DMS 273 (cell line): Measurements from ENCODE around the gene TRABD2B.

Experiments used
- DNase-seq: peaks from one replicate; lab custom pipeline; 2025; ENCODE audit not compliant: unreplicated experiment; lab: John Stamatoyannopoulos, UW

TRABD2B gene

GRCh38 chr1:47837056-47837830 is 159.9 kb downstream of the TRABD2B start:
- DNase-seq = no peak

GRCh38 chr1:47835409-47835808 is 161.8 kb downstream of the TRABD2B start:
- no peak for DNase-seq

- no peak for DNase-seq
Measured at GRCh38 chr1:47834326-47834725, 162.9 kb downstream of the TRABD2B start.

- no peak for DNase-seq
Measured at GRCh38 chr1:47830641-47831333, 166.4 kb downstream of the TRABD2B start.

- DNase-seq = no peak
Measured at GRCh38 chr1:47830021-47830420, 167.2 kb downstream of the TRABD2B start.

- no peak for DNase-seq
Measured at GRCh38 chr1:47828978-47829377, 168.2 kb downstream of the TRABD2B start.

DNA sequence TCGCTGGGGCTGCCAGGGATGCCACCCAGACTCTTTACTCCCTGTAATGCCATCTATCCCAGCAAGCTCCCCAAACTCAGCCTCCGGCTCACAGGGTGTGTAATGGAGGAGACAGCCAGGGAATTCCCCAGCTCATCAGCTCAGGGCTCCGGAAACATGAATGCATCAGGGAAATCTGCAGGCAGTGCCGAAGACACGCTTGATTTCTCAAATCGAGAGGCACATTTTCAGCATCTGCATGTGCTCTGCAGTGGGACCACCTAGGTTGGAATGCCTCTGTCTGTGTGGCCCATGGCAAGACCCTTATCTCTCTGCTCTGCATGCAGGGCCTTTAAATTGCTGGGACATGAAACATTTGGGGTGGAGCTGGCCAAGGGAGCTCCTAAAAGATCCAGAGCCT is 170.1 kb downstream of the TRABD2B start:
- DNase-seq = no peak

- DNase-seq = no peak
Measured at GRCh38 chr1:47824716-47825115, 172.5 kb downstream of the TRABD2B start.

GRCh38 chr1:47824297-47824696 is 172.9 kb downstream of the TRABD2B start:
- no peak for DNase-seq

- DNase-seq = peak; percentile 45
Measured at GRCh38 chr1:47823040-47823808, 174.0 kb downstream of the TRABD2B start.

DNA sequence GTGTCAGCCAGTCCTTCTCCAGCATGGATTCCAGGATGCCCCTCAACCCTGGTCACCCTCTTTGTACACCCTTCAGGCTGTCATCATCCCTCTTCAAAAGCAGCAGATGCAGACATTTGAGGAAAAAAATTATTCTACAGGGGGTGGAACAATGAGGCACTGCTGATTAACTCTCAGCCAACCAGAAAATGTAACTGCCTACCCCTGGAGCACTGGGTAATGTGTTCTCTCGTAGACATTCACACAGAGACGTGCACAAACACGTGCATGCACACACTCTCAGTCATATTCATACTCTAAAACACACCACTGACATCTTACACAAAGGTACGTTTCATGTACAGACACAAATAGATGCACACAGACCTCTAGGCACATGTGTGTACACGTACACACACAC is 175.4 kb downstream of the TRABD2B start:
- no peak for DNase-seq

DNA sequence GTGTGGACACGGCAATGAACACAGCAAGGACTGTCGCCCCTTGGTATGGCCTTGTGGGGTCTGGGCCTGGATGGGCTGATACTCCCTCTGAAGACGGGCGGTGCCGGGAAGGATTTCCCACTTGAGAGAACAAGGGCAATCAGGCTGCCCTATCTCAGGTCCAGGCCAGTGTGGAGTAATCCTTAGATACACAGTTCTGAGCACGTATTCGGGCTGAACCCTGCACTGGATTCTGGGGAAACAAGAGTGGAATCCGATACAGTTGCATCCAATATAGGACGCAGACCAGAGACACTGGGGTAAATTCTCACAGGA is 177.7 kb downstream of the TRABD2B start:
- no peak for DNase-seq

DNA sequence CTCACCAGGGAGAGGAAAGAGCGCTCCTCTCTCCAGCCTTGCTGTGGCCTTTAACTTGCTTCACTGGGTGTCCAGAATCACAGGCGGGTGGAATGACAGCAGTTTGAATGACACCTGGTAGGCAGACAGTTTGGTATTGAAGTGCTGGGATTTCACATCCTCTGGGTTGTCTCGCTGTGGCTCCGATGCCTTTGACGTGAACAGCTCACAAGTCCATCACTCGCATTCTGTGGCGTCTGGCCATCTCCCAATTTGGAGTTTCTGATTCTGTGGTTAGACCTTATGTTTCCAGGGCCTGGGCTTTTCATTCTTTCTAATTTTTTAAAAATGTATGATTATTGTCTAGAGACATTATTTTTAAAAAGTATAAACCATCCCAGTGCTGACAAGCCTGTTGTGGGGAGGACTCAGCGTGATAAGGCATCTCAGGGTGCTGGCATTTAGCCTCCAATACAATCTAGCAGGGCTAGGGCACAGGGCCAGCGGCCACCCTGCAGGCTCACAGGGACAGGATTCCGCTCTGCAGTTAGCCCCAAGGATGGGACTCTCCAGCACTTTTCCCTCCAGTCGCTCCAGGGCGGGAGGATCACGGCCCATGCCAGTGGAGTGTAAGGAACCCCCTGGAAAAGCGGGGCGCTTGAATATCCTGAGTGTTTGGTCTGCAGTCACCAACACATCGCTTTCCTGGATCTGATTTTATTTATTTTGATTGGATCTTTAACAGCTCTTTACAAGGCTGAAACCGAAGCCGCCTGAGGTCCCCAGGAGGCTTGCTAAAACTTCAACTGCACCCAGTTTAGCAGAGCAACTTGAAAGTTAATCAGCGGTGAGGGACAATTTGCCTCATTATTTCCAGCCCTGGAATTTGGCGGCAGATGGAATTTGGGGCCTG is 178.3 kb downstream of the TRABD2B start:
- DNase-seq = no peak

DNA sequence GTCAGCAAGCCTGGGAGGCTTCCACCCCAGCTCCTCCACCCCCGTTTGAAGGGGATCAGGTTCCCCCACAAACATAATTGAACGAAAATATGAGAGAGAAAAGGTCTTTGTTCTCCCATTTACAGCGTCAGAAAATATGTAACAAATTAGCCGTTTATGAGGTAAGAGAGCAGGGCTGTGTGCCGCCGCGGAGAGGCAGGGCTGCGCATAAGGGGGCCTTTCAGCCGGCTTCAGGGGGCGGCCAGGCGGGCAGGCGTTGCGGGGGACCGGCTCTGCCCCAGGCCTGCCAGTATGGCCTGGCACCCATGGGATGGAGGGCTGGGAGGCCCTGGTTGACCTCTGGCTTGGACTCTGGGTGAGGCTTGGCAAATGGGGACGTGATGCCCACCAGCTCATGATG is 179.3 kb downstream of the TRABD2B start:
- no peak for DNase-seq

DNA sequence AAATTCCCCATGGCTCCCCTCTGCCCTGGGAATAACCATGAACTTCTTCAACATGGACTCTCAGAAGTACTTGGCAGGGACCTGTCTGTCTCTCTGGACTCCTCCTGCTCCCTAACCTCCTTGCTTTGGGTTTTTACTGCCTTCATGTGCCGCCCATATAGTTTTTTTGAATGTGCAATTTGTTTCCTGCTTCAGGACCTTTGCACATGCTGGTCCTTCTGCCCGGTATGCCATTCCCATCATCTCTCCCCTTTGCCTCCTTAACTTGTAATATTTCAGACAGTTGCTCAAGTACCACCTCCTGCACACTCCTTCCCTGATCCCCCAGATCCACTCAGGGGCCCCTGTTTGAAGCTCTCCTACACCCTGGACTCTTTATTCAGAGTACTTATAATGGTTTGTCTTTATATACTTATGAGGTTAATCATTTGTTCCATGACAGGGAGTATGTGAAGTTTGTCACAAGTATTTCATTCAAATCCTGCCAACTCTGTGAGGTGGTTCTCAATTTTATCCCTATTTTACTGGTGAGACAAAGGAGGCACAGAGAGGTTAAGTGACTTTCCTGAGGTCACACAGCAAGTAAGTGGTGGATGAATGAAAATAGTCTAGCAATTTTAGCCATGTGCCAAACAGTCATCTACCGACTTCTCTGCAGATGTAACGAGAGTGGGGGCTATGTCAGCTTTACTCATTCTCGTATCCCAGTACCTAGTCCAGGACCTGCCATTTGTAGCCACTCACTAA is 180.7 kb downstream of the TRABD2B start:
- no peak for DNase-seq

DNA sequence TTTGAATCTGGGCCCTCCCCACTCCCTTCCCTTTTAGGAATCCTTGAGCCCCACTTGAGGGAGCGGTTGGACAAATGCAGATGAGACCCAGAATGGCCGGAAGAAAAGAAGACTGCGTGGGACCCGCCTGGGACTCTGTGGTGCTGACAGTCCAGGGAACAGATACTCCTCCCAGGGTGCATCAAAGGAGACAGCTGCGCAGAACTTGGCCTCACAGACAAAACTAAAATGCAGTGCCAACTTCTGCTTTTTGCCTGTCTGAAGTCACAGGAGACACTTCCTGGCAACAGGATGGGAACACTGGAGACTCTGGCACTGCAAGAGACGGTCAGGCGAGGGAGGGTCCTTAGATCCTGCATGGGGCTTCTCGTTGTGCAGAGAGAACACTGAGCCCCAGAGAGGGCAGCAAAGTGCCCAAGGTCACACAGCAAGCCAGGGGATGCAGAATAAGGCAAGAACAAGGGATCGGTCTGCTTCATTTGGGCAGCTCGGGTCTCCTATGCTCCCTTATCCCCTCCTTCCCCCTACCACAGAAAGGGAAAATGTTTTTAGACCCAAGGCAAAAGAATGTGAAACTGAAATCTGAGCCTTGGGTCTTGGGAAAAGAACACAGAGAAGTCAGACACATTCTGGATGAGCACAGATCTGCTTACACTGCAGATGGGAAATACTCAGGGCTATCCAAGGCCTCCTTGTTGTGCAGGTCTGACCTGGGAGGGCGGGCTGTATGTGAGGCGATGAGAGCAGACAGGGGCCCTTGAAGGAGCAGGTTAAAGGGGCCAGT is 182.4 kb downstream of the TRABD2B start:
- no peak for DNase-seq

DNA sequence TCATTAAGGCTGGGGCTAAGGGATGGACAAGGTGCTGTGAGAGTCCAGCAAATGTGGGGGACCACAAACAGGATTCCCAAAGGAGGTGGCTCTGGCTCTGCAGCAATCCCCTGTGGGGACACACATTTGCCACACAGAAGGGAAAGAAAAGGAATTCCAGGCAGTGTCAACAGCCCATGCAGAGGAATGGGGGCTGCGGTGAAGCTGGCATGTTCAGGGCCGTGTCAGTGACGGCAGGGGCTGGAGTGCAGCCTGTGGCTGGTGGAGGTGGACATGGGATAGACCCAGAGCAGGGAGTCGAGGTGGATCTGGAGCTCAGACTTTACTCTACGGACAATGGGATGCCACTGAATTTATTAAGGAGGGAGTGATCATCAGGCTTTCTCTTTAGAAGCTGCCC is 183.2 kb downstream of the TRABD2B start:
- no peak for DNase-seq

DNA sequence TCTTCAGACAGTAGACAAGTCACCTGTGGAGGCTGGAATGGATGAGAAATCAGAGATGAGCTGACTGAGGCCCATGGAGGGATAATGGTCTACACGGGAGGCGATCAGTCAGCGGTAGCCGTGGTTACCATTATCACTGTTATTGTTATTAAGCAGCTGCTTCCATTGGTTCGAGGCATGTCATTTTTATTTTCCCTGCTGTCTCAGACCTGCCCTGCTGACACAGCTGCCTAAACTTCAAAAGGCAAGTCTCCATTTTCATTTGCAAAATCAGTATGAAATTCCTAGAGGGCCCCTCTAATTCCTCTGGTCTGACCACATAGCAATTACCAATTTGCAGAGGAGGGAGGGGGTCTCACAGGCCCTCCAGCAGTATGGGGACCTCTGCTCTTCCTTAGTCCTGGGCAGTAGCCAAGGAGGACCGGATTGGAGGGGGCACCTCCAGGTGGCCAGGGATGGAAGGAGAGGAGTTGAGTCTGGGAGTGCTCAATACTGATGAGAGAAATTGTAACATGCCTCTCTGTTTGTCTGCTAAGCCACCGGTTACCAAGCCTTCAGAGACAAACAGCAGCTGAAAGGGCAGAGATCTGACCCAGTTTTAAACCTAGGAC is 184.2 kb downstream of the TRABD2B start:
- DNase-seq = no peak
